Measurements from ENCODE around the gene BANF2.

Gene BANF2

DNA sequence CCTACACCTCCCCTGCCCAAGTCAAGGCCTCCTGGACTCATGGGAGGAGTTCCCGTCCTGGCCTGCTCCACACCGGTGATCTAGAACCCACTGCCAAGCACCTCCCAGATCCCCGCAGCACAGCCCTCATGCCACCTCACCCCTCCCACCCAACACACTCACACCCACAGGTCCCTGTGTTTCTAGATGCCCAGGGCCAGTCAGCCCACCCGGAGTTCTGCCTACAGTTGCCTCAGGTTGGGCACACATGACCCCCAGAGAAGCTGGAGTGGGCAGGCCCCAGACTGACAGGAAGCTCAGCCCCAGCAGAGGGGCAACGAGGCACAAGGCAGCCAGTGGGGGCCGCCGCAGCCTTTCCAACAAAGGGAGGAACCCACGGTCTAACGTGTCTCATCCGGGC, 47.4 kb upstream of the BANF2 start:
- Histone ChIP-seq H3K36me3 (ENCODE audit: low read depth) (peaks cover 78% of the 10 kb centered on the region), H3K4me3 (ENCODE audit: severe bottlenecking) (no peak overlapping the region), H3K27me3 (ENCODE audit: insufficient read depth, poor library complexity, severe bottlenecking) (no peaks in the 10 kb centered on the region), H3K4me1 (ENCODE audit: insufficient read depth, poor library complexity, severe bottlenecking) (no peaks in the 10 kb centered on the region), H3K27ac (ENCODE audit: poor library complexity, severe bottlenecking) (no peak overlapping the region), H3K9me3 (ENCODE audit: severe bottlenecking) (no peaks in the 10 kb centered on the region)
- TF ChIP-seq CTCF (IDR thresholded peaks at IDR 0.05; ENCODE audit: poor library complexity, severe bottlenecking), result no peak
- no peak for DNase-seq (ENCODE audit: low spot score)
- ATAC-seq (ENCODE audit: low read depth), result no peak

- no peak overlapping the region for H3K4me3 ChIP-seq (ENCODE audit: severe bottlenecking)
- H3K27ac ChIP-seq (ENCODE audit: poor library complexity, severe bottlenecking), result no peak overlapping the region
- no peak for TF ChIP-seq CTCF (IDR thresholded peaks at IDR 0.05; ENCODE audit: poor library complexity, severe bottlenecking)
- no peak for ATAC-seq (ENCODE audit: low read depth)
- no peaks in the 10 kb centered on the region for H3K9me3 ChIP-seq (ENCODE audit: severe bottlenecking)
- peaks cover 84% of the 10 kb centered on the region for H3K36me3 ChIP-seq (ENCODE audit: low read depth)
- no peaks in the 10 kb centered on the region for H3K4me1 ChIP-seq (ENCODE audit: insufficient read depth, poor library complexity, severe bottlenecking)
- no peaks in the 10 kb centered on the region for H3K27me3 ChIP-seq (ENCODE audit: insufficient read depth, poor library complexity, severe bottlenecking)
- peak; percentile 54 for DNase-seq (ENCODE audit: low spot score)
Measured at GRCh38 chr20:17653835-17654648, 45.7 kb upstream of the BANF2 start.

- no peaks in the 10 kb centered on the region for H3K4me1 ChIP-seq (ENCODE audit: insufficient read depth, poor library complexity, severe bottlenecking)
- TF ChIP-seq CTCF (IDR thresholded peaks at IDR 0.05; ENCODE audit: poor library complexity, severe bottlenecking), result peak; percentile 69
- H3K27ac ChIP-seq (ENCODE audit: poor library complexity, severe bottlenecking), result no peak overlapping the region
- DNase-seq (ENCODE audit: low spot score) (peak; percentile 15), ATAC-seq (ENCODE audit: low read depth) (no peak)
- no peaks in the 10 kb centered on the region for H3K27me3 ChIP-seq (ENCODE audit: insufficient read depth, poor library complexity, severe bottlenecking)
- H3K9me3 ChIP-seq (ENCODE audit: severe bottlenecking), result no peaks in the 10 kb centered on the region
- H3K36me3 ChIP-seq (ENCODE audit: low read depth), result peaks cover 83% of the 10 kb centered on the region
- no peak overlapping the region for H3K4me3 ChIP-seq (ENCODE audit: severe bottlenecking)
Measured at GRCh38 chr20:17654649-17655285, 45.0 kb upstream of the BANF2 start.

DNA sequence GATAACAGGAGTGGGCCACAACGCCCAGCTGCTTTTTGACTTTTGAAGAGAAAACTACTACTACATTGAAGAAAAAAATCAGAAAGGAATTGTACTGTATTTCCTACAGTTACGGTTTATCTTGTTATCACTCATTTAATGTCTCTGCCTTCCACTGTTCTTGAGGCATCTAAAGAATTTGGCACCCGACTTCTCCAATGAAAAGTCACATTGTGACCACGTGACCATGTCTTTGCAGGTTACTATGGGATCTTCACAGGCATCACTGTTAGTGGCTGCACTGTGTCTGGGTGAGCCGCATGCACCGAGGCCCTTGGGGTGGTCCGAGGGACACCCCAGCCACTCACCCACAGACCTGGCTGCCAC, 44.5 kb upstream of the BANF2 start:
- peaks cover 83% of the 10 kb centered on the region for H3K36me3 ChIP-seq (ENCODE audit: low read depth)

More for the DNA sequence above, 44.5 kb upstream of the BANF2 start:
- H3K27me3 ChIP-seq (ENCODE audit: insufficient read depth, poor library complexity, severe bottlenecking), result no peaks in the 10 kb centered on the region
- no peak for ATAC-seq (ENCODE audit: low read depth)
- peak; percentile 42 for TF ChIP-seq CTCF (IDR thresholded peaks at IDR 0.05; ENCODE audit: poor library complexity, severe bottlenecking)
- peak; percentile 19 for DNase-seq (ENCODE audit: low spot score)
- no peak overlapping the region for H3K4me3 ChIP-seq (ENCODE audit: severe bottlenecking)
- no peaks in the 10 kb centered on the region for H3K4me1 ChIP-seq (ENCODE audit: insufficient read depth, poor library complexity, severe bottlenecking)
- H3K27ac ChIP-seq (ENCODE audit: poor library complexity, severe bottlenecking), result no peak overlapping the region
- H3K9me3 ChIP-seq (ENCODE audit: severe bottlenecking), result no peaks in the 10 kb centered on the region

All from RWPE2 (cell line).